Endothelial cell (in vitro differentiated cells): ENCODE data around the gene PANX1. TPM values are rescaled to one million over a fixed set of nuclear protein-coding genes. Genes with fewer than 3 reads are reported as not detected.

ENCODE experiments used
- DNase-seq: peaks from one replicate; pipeline ENCODE4 v3.0.0; 2021; ENCODE audit warnings: low spot score
- H3K27ac Mint-ChIP-seq: one replicate; pipeline ENCODE4 v1.8.0; 2021; ENCODE audit warnings: mixed read lengths, inconsistent platforms; ENCODE audit not compliant: unreplicated experiment
- H3K27me3 Mint-ChIP-seq: one replicate; pipeline ENCODE4 v1.8.0; 2021; ENCODE audit warnings: mild to moderate bottlenecking, moderate library complexity, mixed read lengths, inconsistent platforms; ENCODE audit not compliant: unreplicated experiment
- H3K36me3 Mint-ChIP-seq: one replicate; pipeline ENCODE4 v1.8.0; 2021; ENCODE audit warnings: mild to moderate bottlenecking, low read depth, mixed read lengths, inconsistent platforms; ENCODE audit not compliant: unreplicated experiment
- H3K4me1 Mint-ChIP-seq: one replicate; pipeline ENCODE4 v1.8.0; 2021; ENCODE audit warnings: mild to moderate bottlenecking, mixed read lengths, inconsistent platforms; ENCODE audit not compliant: unreplicated experiment
- H3K4me3 Mint-ChIP-seq: one replicate; pipeline ENCODE4 v1.8.0; 2021; ENCODE audit warnings: mild to moderate bottlenecking, mixed read lengths, inconsistent platforms; ENCODE audit not compliant: unreplicated experiment
- H3K9me3 Mint-ChIP-seq: one replicate; pipeline ENCODE4 v1.8.0; 2021; ENCODE audit warnings: mixed read lengths, inconsistent platforms; ENCODE audit not compliant: unreplicated experiment
- total RNA-seq: library from RNA; stranded (reverse); fragmentation: NEBNext Ultra II Directional; extraction: Animal tissue kit (Norgen Biotek cat#: 25700); gene quantifications from one replicate; pipeline ENCODE4 v1.2.1, GENCODE V29; 2021; ENCODE audit not compliant: unreplicated experiment
- TF ChIP-seq, protein P1 (sequence below): fragments of 200-600 bp; sonication (generic); IDR thresholded peaks from one replicate; pipeline ENCODE4 v1.5.0; 2021; ENCODE audit warnings: antibody characterized with exemption; ENCODE audit not compliant: unreplicated experiment

The PANX1 gene
- total RNA-seq, 1 donor from 2014 or later, result 9.9 TPM

DNA sequence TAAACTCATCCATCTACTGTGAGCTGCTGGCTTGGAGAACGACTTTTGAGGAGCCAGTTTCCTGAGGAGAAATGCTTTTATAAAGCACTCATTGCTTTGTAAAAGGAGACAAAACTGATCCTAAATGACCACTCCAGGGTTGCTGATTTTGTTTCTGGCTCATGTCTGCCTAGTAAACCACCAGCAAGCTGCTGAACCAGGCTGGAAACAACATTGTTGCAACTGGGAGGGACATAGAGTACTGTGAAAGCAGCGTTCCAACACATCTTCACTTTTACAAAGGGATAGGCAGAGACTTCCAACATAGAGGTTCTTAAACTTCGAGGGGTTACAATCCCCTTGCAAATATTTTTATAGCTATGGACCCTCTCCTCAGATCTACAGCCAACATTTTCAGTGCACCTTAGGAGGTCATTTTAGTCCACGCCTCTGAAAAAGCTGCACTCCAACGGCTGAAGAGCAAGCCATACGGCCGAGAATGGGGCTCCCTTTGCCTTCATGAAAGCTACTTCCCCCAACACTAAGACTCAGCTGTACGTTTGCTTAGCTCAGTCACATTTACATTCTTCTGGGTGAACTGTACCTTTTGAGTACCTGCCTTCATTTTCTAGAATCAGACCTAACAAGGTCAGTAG lies 54.7 kb downstream of the PANX1 start:
- DNase-seq, result no peak
- H3K9me3 Mint-ChIP-seq, result no peaks in the 10 kb centered on the region
- no peak overlapping the region for H3K4me3 Mint-ChIP-seq
- no peak overlapping the region for H3K27ac Mint-ChIP-seq
- H3K27me3 Mint-ChIP-seq, result no peaks in the 10 kb centered on the region
- H3K4me1 Mint-ChIP-seq, result peaks cover 3% of the 10 kb centered on the region
- H3K36me3 Mint-ChIP-seq, result peaks cover 7% of the 10 kb centered on the region
- TF ChIP-seq, protein P1, sequence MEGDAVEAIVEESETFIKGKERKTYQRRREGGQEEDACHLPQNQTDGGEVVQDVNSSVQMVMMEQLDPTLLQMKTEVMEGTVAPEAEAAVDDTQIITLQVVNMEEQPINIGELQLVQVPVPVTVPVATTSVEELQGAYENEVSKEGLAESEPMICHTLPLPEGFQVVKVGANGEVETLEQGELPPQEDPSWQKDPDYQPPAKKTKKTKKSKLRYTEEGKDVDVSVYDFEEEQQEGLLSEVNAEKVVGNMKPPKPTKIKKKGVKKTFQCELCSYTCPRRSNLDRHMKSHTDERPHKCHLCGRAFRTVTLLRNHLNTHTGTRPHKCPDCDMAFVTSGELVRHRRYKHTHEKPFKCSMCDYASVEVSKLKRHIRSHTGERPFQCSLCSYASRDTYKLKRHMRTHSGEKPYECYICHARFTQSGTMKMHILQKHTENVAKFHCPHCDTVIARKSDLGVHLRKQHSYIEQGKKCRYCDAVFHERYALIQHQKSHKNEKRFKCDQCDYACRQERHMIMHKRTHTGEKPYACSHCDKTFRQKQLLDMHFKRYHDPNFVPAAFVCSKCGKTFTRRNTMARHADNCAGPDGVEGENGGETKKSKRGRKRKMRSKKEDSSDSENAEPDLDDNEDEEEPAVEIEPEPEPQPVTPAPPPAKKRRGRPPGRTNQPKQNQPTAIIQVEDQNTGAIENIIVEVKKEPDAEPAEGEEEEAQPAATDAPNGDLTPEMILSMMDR, result no peak

DNA sequence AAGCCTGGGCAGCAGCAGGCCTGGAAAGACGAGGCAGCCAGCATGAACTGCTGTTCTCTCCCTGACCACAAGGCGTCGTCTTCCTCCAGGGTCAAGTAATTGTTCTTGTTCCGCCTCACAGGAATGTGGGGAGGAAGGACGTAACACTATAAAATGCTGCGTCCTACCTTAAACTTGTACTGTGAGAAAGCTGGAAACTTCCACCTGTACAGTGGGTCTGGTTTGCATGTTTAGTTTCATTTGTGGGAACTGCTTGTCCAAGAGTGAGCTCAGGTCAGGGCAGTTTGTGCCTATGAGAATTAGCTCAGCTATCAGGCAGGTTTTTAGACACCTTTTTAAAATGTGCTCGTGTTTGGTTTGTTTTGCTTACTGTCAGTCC lies 55.2 kb downstream of the PANX1 start:
- H3K36me3 Mint-ChIP-seq, result peaks cover 4% of the 10 kb centered on the region

DNA sequence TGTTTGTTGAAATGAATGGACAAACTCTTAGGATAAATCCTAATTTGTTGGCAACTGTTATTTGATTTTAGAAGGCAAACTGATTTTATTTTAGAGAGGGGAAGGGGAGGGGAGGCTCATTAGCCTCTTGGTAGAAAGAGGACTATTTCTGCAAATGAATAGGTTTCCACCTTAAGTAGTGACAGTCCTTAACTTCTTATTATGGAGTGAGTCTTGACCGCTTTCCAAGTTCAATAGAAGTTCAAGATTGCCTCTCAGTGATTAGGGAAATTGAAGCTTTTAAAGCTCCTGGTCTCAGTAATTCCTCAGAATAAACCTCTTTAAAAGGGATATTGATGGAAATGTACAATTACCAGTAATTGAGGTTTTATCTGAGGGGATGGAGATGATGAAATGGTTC lies 55.7 kb downstream of the PANX1 start:
- Mint-ChIP-seq H3K9me3 (no peaks in the 10 kb centered on the region), H3K4me1 (peaks cover 3% of the 10 kb centered on the region), H3K36me3 (peaks cover 4% of the 10 kb centered on the region), H3K27me3 (no peaks in the 10 kb centered on the region), H3K27ac (no peak overlapping the region), H3K4me3 (no peak overlapping the region)
- DNase-seq, result no peak
- TF ChIP-seq, protein P1, result no peak

More for the DNA sequence above, 55.2 kb downstream of the PANX1 start:
- H3K9me3 Mint-ChIP-seq, result no peaks in the 10 kb centered on the region
- H3K4me1 Mint-ChIP-seq, result peaks cover 3% of the 10 kb centered on the region
- peak; percentile 86 for DNase-seq
- peak overlapping the region; percentile 5 for H3K27ac Mint-ChIP-seq
- no peaks in the 10 kb centered on the region for H3K27me3 Mint-ChIP-seq
- no peak overlapping the region for H3K4me3 Mint-ChIP-seq
- TF ChIP-seq, protein P1, result peak; percentile 85

DNA sequence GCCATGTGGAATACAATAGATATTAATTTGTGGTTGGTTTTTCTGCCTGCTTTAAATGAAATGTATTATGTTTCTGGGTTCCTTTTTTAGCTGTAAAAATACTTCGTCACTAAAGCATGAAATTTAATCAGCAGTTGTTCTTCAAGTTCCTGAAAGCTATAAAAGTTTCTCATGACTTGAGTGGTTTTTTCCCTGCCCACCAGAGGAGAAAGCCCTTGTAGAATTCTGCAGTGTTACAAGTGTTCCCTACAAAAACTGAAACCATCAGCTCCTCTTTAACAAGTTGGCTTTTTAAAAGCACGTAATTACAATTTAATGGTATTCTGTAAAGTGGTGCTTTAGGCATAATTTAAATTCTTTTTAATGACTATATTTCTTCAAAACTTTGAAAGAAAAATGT lies 56.2 kb downstream of the PANX1 start:
- Mint-ChIP-seq H3K4me1 (peaks cover 3% of the 10 kb centered on the region), H3K36me3 (peaks cover 4% of the 10 kb centered on the region), H3K27me3 (no peaks in the 10 kb centered on the region), H3K27ac (no peak overlapping the region), H3K9me3 (no peaks in the 10 kb centered on the region), H3K4me3 (no peak overlapping the region)
- TF ChIP-seq, protein P1, result no peak
- no peak for DNase-seq

DNA sequence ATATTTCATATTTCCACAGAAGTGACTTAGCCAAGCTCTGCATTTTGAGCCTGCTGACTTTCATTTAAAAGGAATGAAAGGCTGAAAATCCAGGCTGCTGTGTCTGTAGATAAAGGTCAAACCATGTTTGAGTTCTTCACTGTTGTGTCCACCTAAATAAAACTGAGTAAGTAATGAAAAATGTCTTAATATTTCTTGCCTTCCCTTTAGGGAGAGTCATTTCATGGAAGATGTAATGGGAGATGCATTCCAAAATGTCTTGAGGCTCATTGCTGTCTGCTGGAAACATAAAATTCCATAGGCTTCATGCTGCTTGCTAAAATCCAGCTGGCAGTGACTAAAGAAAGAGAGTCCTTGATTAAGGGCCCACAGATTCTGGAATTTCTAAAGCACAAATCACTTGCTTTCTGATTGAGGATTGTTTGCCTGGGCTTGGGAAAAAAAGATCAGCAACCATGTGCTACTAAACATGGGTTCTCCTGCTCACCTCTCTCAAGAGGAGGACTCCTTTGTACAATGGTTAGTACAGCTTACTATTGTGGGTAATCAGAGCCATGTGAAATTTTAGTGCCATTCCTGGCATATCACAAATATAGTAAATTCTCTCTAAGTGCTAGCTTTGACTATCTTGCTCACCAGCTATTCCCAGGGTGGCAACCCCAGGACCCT lies 56.9 kb downstream of the PANX1 start:
- no peak for DNase-seq
- Mint-ChIP-seq H3K27ac (no peak overlapping the region), H3K4me3 (no peak overlapping the region), H3K9me3 (no peaks in the 10 kb centered on the region), H3K4me1 (peaks cover 3% of the 10 kb centered on the region), H3K36me3 (peaks cover under 1% of the 10 kb centered on the region), H3K27me3 (no peaks in the 10 kb centered on the region)
- TF ChIP-seq, protein P1, result no peak
